ENCODE measurements around the gene MKI67.

- TF ChIP-seq EZH2 (IDR thresholded peaks at IDR 0.05) = no peak
- no peak for TF ChIP-seq POLR2AphosphoS5 (IDR thresholded peaks at IDR 0.05; ENCODE audit: borderline replicate concordance, low read depth, low read length)
- TF ChIP-seq FOXP2 (optimal IDR thresholded peaks at IDR 0.05; ENCODE audit: control extremely low read depth, extremely low read length, insufficient read depth) = no peak
Observed at GRCh38 chr10:128163701-128164100, 37.5 kb upstream of the MKI67 start.
